ENCODE measurements around the gene AFF1.

Gene AFF1

DNA sequence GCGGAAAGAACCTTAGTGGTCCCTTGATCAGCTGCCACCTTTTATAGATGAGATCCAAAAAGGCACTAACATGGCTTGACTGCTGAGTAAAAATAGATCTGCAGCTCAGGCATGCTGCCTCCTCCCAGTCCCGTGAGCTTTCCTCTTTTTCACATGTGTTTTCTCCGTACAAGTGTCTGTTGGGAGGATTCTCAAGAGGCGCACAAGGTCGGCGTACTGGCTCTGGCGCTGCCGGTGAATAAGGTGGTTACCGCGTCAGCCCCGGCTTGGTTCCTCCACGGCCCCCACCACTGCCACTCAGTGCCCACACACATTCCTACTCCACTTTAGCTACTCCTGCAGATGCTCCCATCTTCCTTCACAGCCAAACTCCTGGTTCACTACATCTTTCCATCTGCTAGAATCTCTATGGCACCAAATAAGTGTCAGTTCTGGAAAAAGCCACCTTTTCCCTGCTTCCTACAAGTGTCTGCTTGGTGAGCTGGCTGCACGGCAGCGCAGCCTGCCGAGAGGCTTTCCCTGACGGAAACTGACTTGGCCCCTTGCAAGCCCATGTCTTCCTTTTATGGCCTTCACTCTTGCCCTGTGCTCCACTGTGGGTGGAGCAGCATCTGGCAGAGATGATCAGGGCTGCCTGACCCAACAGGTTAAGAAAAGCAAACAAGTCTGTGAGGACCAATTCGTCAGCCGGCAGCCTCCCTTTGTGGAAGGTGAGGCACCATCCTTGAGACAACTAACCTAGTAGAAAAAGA is 185.8 kb downstream of the AFF1 start:
- no peaks in the 10 kb centered on the region for H3K79me1 ChIP-seq (ENCODE audit: low read depth, low read length)
- no peak overlapping the region for H2BK12ac ChIP-seq (ENCODE audit: low read length)
- H3K4me3 ChIP-seq (ENCODE audit: low read length in 2 of 2) = peak overlapping the region in 1 of 2 donors; percentile 18
- no peak overlapping the region for H3K23ac ChIP-seq (ENCODE audit: low read depth, low read length, poor library complexity)
- H4K8ac ChIP-seq (ENCODE audit: low read depth, low read length) = no peak overlapping the region
- H3K14ac ChIP-seq (ENCODE audit: low read length) = no peak overlapping the region
- H3K36me3 ChIP-seq (replicated peaks in 1 of 2; ENCODE audit: control insufficient read depth in 2 of 2, insufficient read depth in 2 of 2, low read length in 2 of 2) = peaks cover 4 to 59% of the 10 kb centered on the region in 2 donors
- H2AK5ac ChIP-seq (ENCODE audit: low read depth, low read length) = no peak overlapping the region
- H4K91ac ChIP-seq (ENCODE audit: low read depth, low read length, poor library complexity) = no peak overlapping the region
- DNase-seq (ENCODE audit: low spot score) = no peak
- H2BK15ac ChIP-seq (ENCODE audit: low read length) = no peak overlapping the region
- no CpG with 5 or more reads among the region's 18 CpGs for WGBS, 2 donors (ENCODE audit: extremely low coverage in 2 of 2, insufficient read length in 2 of 2, insufficient replicate concordance in 1 of 2)
- no peak overlapping the region for H3K27ac ChIP-seq (replicated peaks; ENCODE audit: low read length)
- no peak overlapping the region for H3K9ac ChIP-seq (ENCODE audit: low read depth, low read length, poor library complexity)
- H3K4ac ChIP-seq (ENCODE audit: low read length) = no peak overlapping the region
- H3K18ac ChIP-seq (ENCODE audit: low read length) = no peak overlapping the region
- no peak overlapping the region for H3K4me2 ChIP-seq (ENCODE audit: insufficient read depth, low read length, poor library complexity, severe bottlenecking)
- H3K27me3 ChIP-seq (ENCODE audit: control insufficient read depth in 3 of 3, insufficient read depth in 3 of 3, low read depth in 1 of 3, low read length in 3 of 3) = no peaks in the 10 kb centered on the region
- H3K9me3 ChIP-seq (replicated peaks in 1 of 2; ENCODE audit: control insufficient read depth in 2 of 2, insufficient read depth in 1 of 2, low read depth in 1 of 2, low read length in 2 of 2) = no peaks in the 10 kb centered on the region
- no peak overlapping the region for H2BK5ac ChIP-seq (ENCODE audit: low read length)
- peaks cover 3 to 20% of the 10 kb centered on the region in 2 donors for H3K4me1 ChIP-seq (ENCODE audit: control insufficient read depth in 2 of 2, insufficient read depth in 1 of 2, low read depth in 1 of 2, low read length in 2 of 2)
- no peak overlapping the region for H2BK120ac ChIP-seq (ENCODE audit: low read depth, low read length)
- no peak overlapping the region for H2AFZ ChIP-seq (ENCODE audit: low read length)

DNA sequence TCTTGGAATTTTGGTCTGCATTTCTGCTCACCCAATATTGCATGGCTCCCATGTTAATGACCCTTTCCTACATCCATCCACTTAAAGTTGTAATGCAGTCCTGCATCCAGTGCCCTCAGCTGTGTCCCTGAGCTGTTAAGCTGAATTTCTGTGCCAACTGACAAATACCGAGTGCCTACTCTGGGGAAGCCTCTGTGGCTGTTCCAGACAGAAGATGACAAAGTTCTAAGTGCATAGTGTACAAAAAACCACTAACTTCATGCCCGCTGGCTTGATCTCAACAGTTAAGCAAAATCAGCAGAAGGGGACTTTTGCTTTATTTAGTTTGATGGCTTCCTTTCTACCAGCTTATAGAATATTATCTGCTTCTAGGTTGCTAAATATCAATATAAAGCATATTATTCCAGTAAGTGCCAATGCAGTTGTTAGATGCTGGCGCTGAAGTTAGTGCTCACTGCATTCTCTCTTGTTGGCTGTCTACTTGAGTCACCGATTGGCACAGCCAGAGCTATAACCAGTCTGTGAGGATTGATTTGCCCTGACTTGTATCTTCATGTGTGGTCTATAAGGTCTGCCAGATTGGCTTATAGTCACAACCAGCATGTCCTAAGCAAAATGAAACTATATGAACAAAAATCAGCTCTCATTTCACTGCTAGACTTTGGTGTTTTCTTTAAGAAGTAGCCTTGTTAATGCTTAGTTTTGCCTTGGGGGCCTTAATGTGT is 186.7 kb downstream of the AFF1 start:
- Histone ChIP-seq H2BK15ac (ENCODE audit: low read length) (no peak overlapping the region), H3K9me3 (replicated peaks in 1 of 2; ENCODE audit: control insufficient read depth in 2 of 2, insufficient read depth in 1 of 2, low read depth in 1 of 2, low read length in 2 of 2) (no peaks in the 10 kb centered on the region), H3K4me2 (ENCODE audit: insufficient read depth, low read length, poor library complexity, severe bottlenecking) (no peak overlapping the region), H3K9ac (ENCODE audit: low read depth, low read length, poor library complexity) (no peak overlapping the region), H3K14ac (ENCODE audit: low read length) (no peak overlapping the region), H3K4me3 (ENCODE audit: low read length in 2 of 2) (no peak overlapping the region), H3K23ac (ENCODE audit: low read depth, low read length, poor library complexity) (no peak overlapping the region), H3K36me3 (replicated peaks in 1 of 2; ENCODE audit: control insufficient read depth in 2 of 2, insufficient read depth in 2 of 2, low read length in 2 of 2) (peaks cover 5 to 59% of the 10 kb centered on the region in 2 donors), H2BK5ac (ENCODE audit: low read length) (no peak overlapping the region), H2BK12ac (ENCODE audit: low read length) (no peak overlapping the region), H4K91ac (ENCODE audit: low read depth, low read length, poor library complexity) (no peak overlapping the region), H3K27me3 (ENCODE audit: control insufficient read depth in 3 of 3, insufficient read depth in 3 of 3, low read depth in 1 of 3, low read length in 3 of 3) (no peaks in the 10 kb centered on the region), H3K4me1 (ENCODE audit: control insufficient read depth in 2 of 2, insufficient read depth in 1 of 2, low read depth in 1 of 2, low read length in 2 of 2) (peaks cover 3 to 20% of the 10 kb centered on the region in 2 donors), H3K79me1 (ENCODE audit: low read depth, low read length) (no peaks in the 10 kb centered on the region), H3K4ac (ENCODE audit: low read length) (no peak overlapping the region), H2BK120ac (ENCODE audit: low read depth, low read length) (no peak overlapping the region), H4K8ac (ENCODE audit: low read depth, low read length) (no peak overlapping the region), H2AK5ac (ENCODE audit: low read depth, low read length) (no peak overlapping the region), H2AFZ (ENCODE audit: low read length) (no peak overlapping the region), H3K18ac (ENCODE audit: low read length) (no peak overlapping the region), H3K27ac (replicated peaks; ENCODE audit: low read length) (no peak overlapping the region)
- WGBS, 2 donors (ENCODE audit: extremely low coverage in 2 of 2, insufficient read length in 2 of 2, insufficient replicate concordance in 1 of 2) = no CpG with 5 or more reads among the region's 4 CpGs
- no peak for DNase-seq (ENCODE audit: low spot score)

DNA sequence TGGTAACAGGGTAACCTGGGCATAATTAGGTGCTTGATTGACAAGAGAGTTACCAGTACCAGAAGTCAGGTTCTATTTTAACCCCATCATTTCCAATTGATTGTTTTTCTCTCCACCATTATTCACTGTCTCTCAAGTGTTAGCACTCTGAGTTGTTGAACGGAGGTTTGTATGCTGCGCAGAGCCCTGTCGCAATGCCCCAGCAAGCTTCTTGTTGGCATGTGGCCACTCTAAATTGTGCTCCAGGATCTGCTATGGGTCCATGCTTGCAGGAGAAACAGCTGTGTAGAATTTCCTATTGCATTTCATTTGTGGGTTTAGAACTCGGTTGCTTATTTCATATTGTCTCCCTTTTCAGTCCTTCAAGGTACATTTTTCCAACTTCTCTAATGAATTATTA is 187.4 kb downstream of the AFF1 start:
- Histone ChIP-seq H3K4me2 (ENCODE audit: insufficient read depth, low read length, poor library complexity, severe bottlenecking) (no peak overlapping the region), H3K27me3 (ENCODE audit: control insufficient read depth in 3 of 3, insufficient read depth in 3 of 3, low read depth in 1 of 3, low read length in 3 of 3) (no peaks in the 10 kb centered on the region), H3K23ac (ENCODE audit: low read depth, low read length, poor library complexity) (no peak overlapping the region), H3K36me3 (replicated peaks in 1 of 2; ENCODE audit: control insufficient read depth in 2 of 2, insufficient read depth in 2 of 2, low read length in 2 of 2) (peaks cover 5 to 58% of the 10 kb centered on the region in 2 donors), H2AFZ (ENCODE audit: low read length) (no peak overlapping the region), H3K18ac (ENCODE audit: low read length) (no peak overlapping the region), H3K4me3 (ENCODE audit: low read length in 2 of 2) (no peak overlapping the region), H2BK12ac (ENCODE audit: low read length) (no peak overlapping the region), H3K9me3 (replicated peaks in 1 of 2; ENCODE audit: control insufficient read depth in 2 of 2, insufficient read depth in 1 of 2, low read depth in 1 of 2, low read length in 2 of 2) (no peaks in the 10 kb centered on the region), H4K91ac (ENCODE audit: low read depth, low read length, poor library complexity) (no peak overlapping the region), H2AK5ac (ENCODE audit: low read depth, low read length) (no peak overlapping the region), H4K8ac (ENCODE audit: low read depth, low read length) (no peak overlapping the region), H3K14ac (ENCODE audit: low read length) (no peak overlapping the region), H3K4ac (ENCODE audit: low read length) (no peak overlapping the region), H3K27ac (replicated peaks; ENCODE audit: low read length) (no peak overlapping the region), H2BK15ac (ENCODE audit: low read length) (no peak overlapping the region), H3K9ac (ENCODE audit: low read depth, low read length, poor library complexity) (no peak overlapping the region), H2BK120ac (ENCODE audit: low read depth, low read length) (no peak overlapping the region), H3K79me1 (ENCODE audit: low read depth, low read length) (no peaks in the 10 kb centered on the region), H2BK5ac (ENCODE audit: low read length) (no peak overlapping the region), H3K4me1 (ENCODE audit: control insufficient read depth in 2 of 2, insufficient read depth in 1 of 2, low read depth in 1 of 2, low read length in 2 of 2) (peaks cover 3 to 14% of the 10 kb centered on the region in 2 donors)
- no peak for DNase-seq (ENCODE audit: low spot score)
- WGBS, 2 donors (ENCODE audit: extremely low coverage in 2 of 2, insufficient read length in 2 of 2, insufficient replicate concordance in 1 of 2) = no CpG with 5 or more reads among the region's 4 CpGs

DNA sequence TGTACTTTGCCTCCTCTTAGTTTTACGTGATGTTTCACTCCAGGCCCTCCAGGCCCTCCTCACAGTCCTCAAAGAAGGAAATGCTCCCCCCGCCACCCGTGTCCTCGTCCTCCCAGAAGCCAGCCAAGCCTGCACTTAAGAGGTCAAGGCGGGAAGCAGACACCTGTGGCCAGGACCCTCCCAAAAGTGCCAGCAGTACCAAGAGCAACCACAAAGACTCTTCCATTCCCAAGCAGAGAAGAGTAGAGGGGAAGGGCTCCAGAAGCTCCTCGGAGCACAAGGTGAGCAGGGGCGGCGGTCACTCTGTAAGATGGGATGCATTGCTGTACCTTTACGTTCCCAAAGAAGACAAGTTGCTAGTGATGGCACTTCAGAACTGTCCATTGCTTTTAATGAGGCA is 191.2 kb downstream of the AFF1 start:
- Histone ChIP-seq H3K27ac (replicated peaks; ENCODE audit: low read length) (no peak overlapping the region), H3K4me3 (ENCODE audit: low read length in 2 of 2) (peak overlapping the region in 1 of 2 donors; percentile 30), H3K79me1 (ENCODE audit: low read depth, low read length) (no peaks in the 10 kb centered on the region), H3K4ac (ENCODE audit: low read length) (no peak overlapping the region), H2BK5ac (ENCODE audit: low read length) (no peak overlapping the region), H3K14ac (ENCODE audit: low read length) (no peak overlapping the region), H4K91ac (ENCODE audit: low read depth, low read length, poor library complexity) (no peak overlapping the region), H4K8ac (ENCODE audit: low read depth, low read length) (no peak overlapping the region), H3K9me3 (replicated peaks in 1 of 2; ENCODE audit: control insufficient read depth in 2 of 2, insufficient read depth in 1 of 2, low read depth in 1 of 2, low read length in 2 of 2) (no peaks in the 10 kb centered on the region), H2AFZ (ENCODE audit: low read length) (no peak overlapping the region), H3K23ac (ENCODE audit: low read depth, low read length, poor library complexity) (no peak overlapping the region), H2BK15ac (ENCODE audit: low read length) (no peak overlapping the region), H2BK12ac (ENCODE audit: low read length) (no peak overlapping the region), H3K9ac (ENCODE audit: low read depth, low read length, poor library complexity) (no peak overlapping the region), H3K4me2 (ENCODE audit: insufficient read depth, low read length, poor library complexity, severe bottlenecking) (no peak overlapping the region), H3K27me3 (ENCODE audit: control insufficient read depth in 3 of 3, insufficient read depth in 3 of 3, low read depth in 1 of 3, low read length in 3 of 3) (no peaks in the 10 kb centered on the region), H2AK5ac (ENCODE audit: low read depth, low read length) (no peak overlapping the region), H2BK120ac (ENCODE audit: low read depth, low read length) (no peak overlapping the region), H3K36me3 (replicated peaks in 1 of 2; ENCODE audit: control insufficient read depth in 2 of 2, insufficient read depth in 2 of 2, low read length in 2 of 2) (peaks cover 14 to 66% of the 10 kb centered on the region in 2 donors), H3K4me1 (ENCODE audit: control insufficient read depth in 2 of 2, insufficient read depth in 1 of 2, low read depth in 1 of 2, low read length in 2 of 2) (peaks cover 0 to 5% of the 10 kb centered on the region in 2 donors), H3K18ac (ENCODE audit: low read length) (no peak overlapping the region)
- WGBS, 2 donors (ENCODE audit: extremely low coverage in 2 of 2, insufficient read length in 2 of 2, insufficient replicate concordance in 1 of 2) = no CpG with 5 or more reads among the region's 9 CpGs
- no peak for DNase-seq (ENCODE audit: low spot score)
